GM19324 (cell line): Measurements from ENCODE around the gene EML5.

Source experiments
- ATAC-seq: cut with Tn5 transposase; IDR thresholded peaks from one replicate; pipeline ENCODE4 v1.9.1; 2021; ENCODE audit warnings: mild to moderate bottlenecking, moderate library complexity; ENCODE audit not compliant: unreplicated experiment, low FRiP score

EML5 gene

GRCh38 chr14:88576222-88576621 is 216.5 kb downstream of the EML5 start:
- ATAC-seq: no peak

- ATAC-seq: no peak
Measured at GRCh38 chr14:88572117-88572516, 220.6 kb downstream of the EML5 start.

GRCh38 chr14:88568196-88568595 is 224.6 kb downstream of the EML5 start:
- ATAC-seq: no peak

GRCh38 chr14:88565427-88565826 is 227.3 kb downstream of the EML5 start:
- ATAC-seq: no peak

GRCh38 chr14:88563845-88564244 is 228.9 kb downstream of the EML5 start:
- no peak for ATAC-seq

- peak; percentile 99 for ATAC-seq
Measured at GRCh38 chr14:88562831-88563686, 229.7 kb downstream of the EML5 start, which contains the start of gene ZC3H14. ZC3H14 (plus strand) TSS chr14:88563037; CDS start chr14:88563134, 97 bp downstream.

- ATAC-seq: no peak
Measured at GRCh38 chr14:88562532-88562830, 230.3 kb downstream of the EML5 start.
